SJCRH30 (cell line): ENCODE results near the gene CCDC73. TPM values are rescaled to one million over a fixed set of nuclear protein-coding genes. Genes with fewer than 3 reads are reported as not detected.

ENCODE experiments used
- DNase-seq, 2 experiments: peaks; one replicate each; pipeline ENCODE4 v3.0.0-alpha.2; 2015 to 2020
- H3K27ac ChIP-seq: fragments of 250-450 bp; sonication (Bioruptor Pico); 2 replicates; pipeline ENCODE4 v1.5.1; 2020; ENCODE audit warnings: mild to moderate bottlenecking, moderate library complexity
- H3K27me3 ChIP-seq: fragments of 250-450 bp; sonication (Bioruptor Pico); 2 replicates; pipeline ENCODE4 v1.5.1; 2020; ENCODE audit warnings: mild to moderate bottlenecking, moderate library complexity
- H3K36me3 ChIP-seq: fragments of 250-450 bp; sonication (Bioruptor Pico); 2 replicates; pipeline ENCODE4 v1.5.1; 2020; ENCODE audit warnings: mild to moderate bottlenecking, moderate library complexity
- H3K4me1 ChIP-seq: fragments of 250-450 bp; sonication (Bioruptor Pico); 2 replicates; pipeline ENCODE4 v1.5.1; 2020; ENCODE audit warnings: mild to moderate bottlenecking, moderate library complexity
- H3K4me3 ChIP-seq: fragments of 250-450 bp; sonication (Bioruptor Pico); 2 replicates; pipeline ENCODE4 v1.5.1; 2020; ENCODE audit warnings: mild to moderate bottlenecking, moderate library complexity
- H3K9me3 ChIP-seq: fragments of 250-450 bp; sonication (Bioruptor Pico); replicated peaks from 2 replicates; pipeline ENCODE4 v1.5.1; 2020; ENCODE audit warnings: mild to moderate bottlenecking, moderate library complexity
- total RNA-seq: library from RNA; depleted of rRNA; stranded (reverse); fragments of >200 nt; shearing (Covaris generic); gene quantifications from 2 replicates; pipeline ENCODE4 v1.2.3, GENCODE V29; 2014; rRNA removed

Gene CCDC73
- total RNA-seq, 1 experiment from 2014 or later, result 0.02 TPM

DNA sequence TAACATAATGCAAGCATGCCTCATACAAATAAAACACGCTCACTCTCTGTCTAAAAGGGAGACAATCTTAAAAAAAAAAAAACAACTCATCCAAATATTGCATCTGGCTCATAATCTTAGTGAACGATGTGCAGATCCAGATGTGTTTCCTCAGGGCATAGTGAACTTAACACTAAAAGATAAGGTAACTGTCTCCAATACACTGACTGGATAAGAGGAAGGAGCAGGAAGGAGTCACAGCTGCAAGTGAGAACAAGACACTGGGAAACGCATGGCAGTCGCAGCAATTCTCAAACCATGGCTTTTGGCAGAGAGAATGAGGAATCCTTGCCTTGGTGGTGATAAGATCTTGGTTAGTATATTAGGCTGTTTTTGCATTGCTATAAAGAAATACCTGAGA is 220.0 kb downstream of the CCDC73 start:
- Histone ChIP-seq H3K4me1 (no peaks in the 10 kb centered on the region), H3K27ac (no peak overlapping the region), H3K4me3 (no peak overlapping the region), H3K9me3 (no peaks in the 10 kb centered on the region), H3K36me3 (no peaks in the 10 kb centered on the region), H3K27me3 (no peaks in the 10 kb centered on the region; the same call in 1 of the 2 replicates)
- DNase-seq, result no peak

DNA sequence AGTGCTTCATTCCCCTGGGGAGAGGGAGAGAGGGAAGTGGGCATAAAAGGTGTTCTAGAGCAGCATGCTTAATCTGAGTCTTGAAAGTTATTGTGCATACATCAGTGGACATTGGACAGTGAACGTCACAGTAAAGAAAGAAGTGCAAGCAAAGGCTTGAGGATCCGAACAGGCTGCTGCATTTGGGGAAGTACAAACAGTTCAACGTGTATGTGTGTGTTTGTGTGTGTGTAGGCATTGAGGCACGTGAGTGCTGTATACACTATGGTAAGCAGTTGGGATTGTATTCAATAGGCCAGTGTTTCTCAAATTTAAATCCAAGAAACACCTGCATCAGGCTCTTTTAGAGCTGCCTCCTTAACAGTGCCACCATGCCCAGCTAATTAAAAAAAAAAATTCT is 221.2 kb downstream of the CCDC73 start:
- H3K4me3 ChIP-seq, result no peak overlapping the region
- no peaks in the 10 kb centered on the region for H3K4me1 ChIP-seq
- H3K36me3 ChIP-seq, result no peaks in the 10 kb centered on the region
- no peaks in the 10 kb centered on the region; the same call in 1 of the 2 replicates for H3K27me3 ChIP-seq
- DNase-seq, result no peak
- no peaks in the 10 kb centered on the region for H3K9me3 ChIP-seq
- no peak overlapping the region for H3K27ac ChIP-seq

DNA sequence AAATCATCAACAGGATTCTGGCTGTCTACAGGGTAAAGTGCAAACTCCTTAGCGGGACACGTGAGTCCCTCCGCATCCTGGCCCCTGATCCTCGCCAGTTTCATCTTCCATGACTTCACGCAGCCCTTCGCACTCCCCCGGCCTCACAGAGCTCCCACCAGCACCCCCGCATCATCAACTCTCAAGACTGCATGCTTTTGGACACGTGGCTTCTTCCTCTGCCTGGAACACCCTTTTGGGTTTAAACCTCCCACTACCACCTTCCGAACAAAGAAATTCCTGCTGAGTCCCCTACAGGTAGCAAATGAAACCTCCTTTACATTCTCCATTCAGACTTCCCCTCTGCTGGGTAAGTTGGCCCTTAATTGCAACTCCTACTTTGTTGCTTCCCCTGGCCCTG is 223.4 kb downstream of the CCDC73 start:
- H3K27ac ChIP-seq, result no peak overlapping the region
- no peak for DNase-seq
- H3K27me3 ChIP-seq, result no peaks in the 10 kb centered on the region
- no peaks in the 10 kb centered on the region for H3K4me1 ChIP-seq
- no peaks in the 10 kb centered on the region for H3K9me3 ChIP-seq
- no peaks in the 10 kb centered on the region for H3K36me3 ChIP-seq
- no peak overlapping the region for H3K4me3 ChIP-seq

DNA sequence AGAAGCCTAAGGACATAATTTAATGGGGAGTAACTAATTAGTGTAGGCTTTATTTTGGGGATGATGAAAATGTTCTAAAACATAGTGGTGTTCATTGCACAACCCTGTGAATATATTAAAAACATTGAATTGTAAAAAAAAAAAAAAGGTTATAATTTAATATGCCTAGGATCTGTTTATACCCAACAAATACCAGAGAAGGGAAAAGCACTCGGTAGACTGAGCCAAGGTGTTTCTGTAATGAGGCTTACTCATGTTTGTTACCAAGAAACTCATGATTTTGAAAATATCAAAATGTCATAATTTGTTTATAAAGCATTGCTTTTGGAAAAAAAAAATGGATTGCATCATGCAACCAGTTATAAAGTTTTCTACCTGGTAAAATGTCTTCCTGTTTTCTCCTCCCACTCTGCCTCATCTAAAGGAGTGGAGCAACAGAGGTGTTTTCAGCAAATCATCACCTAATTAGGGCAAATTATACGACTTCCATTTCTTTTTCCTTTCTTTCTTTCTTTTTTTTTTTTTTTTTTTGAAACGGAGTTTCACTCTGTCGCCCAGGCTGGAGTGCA is 225.1 kb downstream of the CCDC73 start:
- Histone ChIP-seq H3K4me3 (no peak overlapping the region), H3K4me1 (no peaks in the 10 kb centered on the region), H3K9me3 (no peaks in the 10 kb centered on the region), H3K36me3 (no peaks in the 10 kb centered on the region), H3K27ac (no peak overlapping the region), H3K27me3 (no peaks in the 10 kb centered on the region)
- DNase-seq, result no peak

DNA sequence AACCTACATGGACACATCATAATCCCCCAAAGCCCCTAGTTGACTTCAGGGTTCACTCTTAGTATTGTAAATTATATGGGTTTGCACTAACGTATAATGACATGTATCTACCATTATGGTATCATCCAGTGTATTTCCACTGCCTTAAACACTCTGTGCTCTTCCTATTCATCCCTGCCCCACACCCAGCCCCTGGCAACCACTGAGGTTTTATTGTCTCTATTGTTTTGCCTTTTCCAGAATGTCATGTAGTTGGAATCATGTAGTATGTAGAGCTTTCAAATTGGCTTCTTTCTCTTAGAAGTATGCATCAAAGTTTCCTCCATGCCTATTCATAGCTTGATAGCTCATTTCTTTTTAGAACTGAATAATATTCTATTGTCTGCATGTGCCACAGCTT is 227.3 kb downstream of the CCDC73 start:
- H3K36me3 ChIP-seq, result no peaks in the 10 kb centered on the region
- no peak for DNase-seq
- H3K4me3 ChIP-seq, result no peak overlapping the region
- no peaks in the 10 kb centered on the region for H3K27me3 ChIP-seq
- no peak overlapping the region for H3K27ac ChIP-seq
- no peaks in the 10 kb centered on the region for H3K9me3 ChIP-seq
- no peaks in the 10 kb centered on the region for H3K4me1 ChIP-seq

DNA sequence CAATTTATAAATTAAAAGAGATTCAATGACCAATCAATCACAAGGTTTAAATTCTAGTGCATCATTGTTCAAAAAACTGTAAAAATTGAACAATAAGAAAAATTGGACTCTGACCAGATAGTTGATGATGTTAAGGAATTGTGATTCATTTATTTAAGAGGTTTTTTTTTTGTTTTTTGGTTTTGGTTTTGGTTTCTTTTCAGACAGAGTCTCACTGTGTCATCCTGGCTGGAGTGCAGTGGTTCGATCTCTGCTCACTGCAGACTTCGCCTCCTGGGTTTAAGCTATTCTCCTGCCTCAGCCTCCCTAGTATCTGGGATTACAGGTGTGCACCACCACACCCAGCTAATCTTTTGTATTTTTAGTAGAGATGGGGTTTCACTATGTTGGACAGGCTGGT is 227.9 kb downstream of the CCDC73 start:
- Histone ChIP-seq H3K36me3 (no peaks in the 10 kb centered on the region), H3K9me3 (no peaks in the 10 kb centered on the region), H3K4me1 (no peaks in the 10 kb centered on the region), H3K4me3 (no peak overlapping the region), H3K27me3 (no peaks in the 10 kb centered on the region), H3K27ac (no peak overlapping the region)
- no peak for DNase-seq

DNA sequence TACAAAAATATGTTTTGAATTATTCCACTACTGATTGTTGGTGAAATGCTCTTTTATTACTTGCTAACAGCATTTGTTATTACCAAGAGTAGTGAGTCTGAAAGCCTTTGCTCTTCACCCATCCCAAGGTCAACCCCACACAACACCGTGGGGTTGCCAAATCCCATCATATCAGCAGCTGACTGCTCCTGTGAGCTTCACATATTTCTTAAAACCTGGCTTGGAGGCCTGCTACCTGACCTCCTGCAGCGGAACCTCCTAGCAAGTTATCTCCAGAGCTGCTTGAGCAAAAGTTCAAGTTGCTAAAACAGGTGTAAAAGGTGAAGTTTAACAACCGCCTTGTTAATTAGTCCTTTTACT is 230.9 kb downstream of the CCDC73 start:
- no peak overlapping the region for H3K4me3 ChIP-seq
- H3K27ac ChIP-seq, result no peak overlapping the region
- DNase-seq, result no peak
- H3K36me3 ChIP-seq, result no peaks in the 10 kb centered on the region
- H3K4me1 ChIP-seq, result no peaks in the 10 kb centered on the region
- H3K9me3 ChIP-seq, result no peaks in the 10 kb centered on the region
- H3K27me3 ChIP-seq, result no peaks in the 10 kb centered on the region

DNA sequence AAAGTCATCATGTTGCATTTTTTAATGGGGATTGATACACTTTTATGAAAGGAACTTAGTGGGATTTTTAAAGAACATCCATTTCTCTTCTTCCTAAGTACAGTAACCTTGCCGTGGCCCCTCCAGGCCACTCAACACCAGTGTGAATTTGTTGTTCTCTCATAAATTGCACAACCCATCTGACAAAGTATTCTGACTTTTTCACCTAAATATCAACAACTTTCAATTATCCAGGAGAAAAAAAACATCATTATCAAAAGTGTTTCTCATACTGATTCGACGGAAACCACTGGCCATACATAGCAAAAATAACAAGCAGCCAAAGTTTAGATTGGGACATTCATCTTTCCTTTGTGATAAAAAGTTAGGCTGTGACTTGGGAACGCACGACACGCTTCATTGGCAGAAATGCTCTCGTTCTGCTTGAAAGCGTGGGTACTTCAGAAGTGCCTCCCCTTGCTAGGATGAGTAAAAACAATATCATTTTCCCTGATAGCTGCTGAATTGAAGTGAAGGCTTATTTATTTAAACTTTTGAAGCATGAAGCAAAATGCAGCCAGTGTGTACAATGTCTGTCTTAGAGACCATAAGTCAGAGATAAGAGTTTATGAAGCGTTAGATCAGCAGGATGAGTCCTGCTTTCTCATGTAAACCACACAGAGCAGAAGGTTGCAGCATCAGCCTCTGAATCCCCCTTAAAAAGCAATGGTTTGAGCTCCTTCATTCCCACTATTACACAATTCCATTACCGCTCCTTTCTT is 231.4 kb downstream of the CCDC73 start:
- Histone ChIP-seq H3K4me1 (no peaks in the 10 kb centered on the region), H3K9me3 (no peaks in the 10 kb centered on the region), H3K27me3 (no peaks in the 10 kb centered on the region), H3K36me3 (no peaks in the 10 kb centered on the region), H3K27ac (no peak overlapping the region), H3K4me3 (no peak overlapping the region)
- no peak for DNase-seq

DNA sequence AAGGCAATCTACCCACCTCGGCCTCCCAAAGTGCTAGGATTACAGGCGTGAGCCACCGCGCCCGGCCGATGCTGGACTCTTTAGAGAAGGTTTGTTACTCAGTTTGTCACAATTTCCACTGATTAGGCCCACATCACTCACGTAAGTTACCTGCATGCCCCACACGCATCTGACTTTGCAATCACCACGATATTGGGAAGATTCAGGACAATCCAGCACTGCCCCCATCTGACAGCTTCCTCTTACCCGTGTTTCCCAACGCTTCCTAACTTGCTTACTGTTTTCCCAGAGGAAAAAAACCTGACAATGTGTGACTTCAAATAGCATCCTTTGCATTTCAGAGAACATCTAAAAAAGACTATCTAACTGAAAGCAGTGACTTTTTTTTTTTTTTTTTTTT is 232.6 kb downstream of the CCDC73 start:
- Histone ChIP-seq H3K36me3 (no peaks in the 10 kb centered on the region), H3K27me3 (no peaks in the 10 kb centered on the region), H3K27ac (no peak overlapping the region), H3K4me3 (no peak overlapping the region), H3K9me3 (no peaks in the 10 kb centered on the region), H3K4me1 (no peaks in the 10 kb centered on the region)
- DNase-seq, result no peak

DNA sequence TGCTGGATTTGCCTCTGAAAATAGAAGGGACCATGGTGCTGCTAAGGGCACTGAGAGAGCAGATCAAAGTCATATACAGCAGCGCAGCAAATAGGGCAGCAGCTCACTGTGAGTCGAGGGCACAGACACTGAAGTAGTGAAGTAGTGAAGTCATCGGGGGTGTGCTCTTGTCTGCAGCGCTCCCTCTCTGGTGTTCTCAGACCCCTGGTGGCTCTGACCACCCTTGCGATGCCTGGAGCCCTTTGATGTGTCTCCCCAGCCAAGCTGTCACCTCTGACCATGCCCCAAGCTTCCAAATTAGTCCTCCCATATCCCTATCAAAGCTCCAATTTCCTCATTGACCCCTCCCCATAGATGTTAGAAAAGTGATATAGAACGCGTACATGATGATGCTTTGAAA is 238.6 kb downstream of the CCDC73 start:
- H3K9me3 ChIP-seq, result no peaks in the 10 kb centered on the region
- H3K4me1 ChIP-seq, result no peaks in the 10 kb centered on the region
- H3K27me3 ChIP-seq, result no peaks in the 10 kb centered on the region
- no peak overlapping the region for H3K27ac ChIP-seq
- DNase-seq, result no peak
- no peaks in the 10 kb centered on the region for H3K36me3 ChIP-seq
- H3K4me3 ChIP-seq, result no peak overlapping the region

DNA sequence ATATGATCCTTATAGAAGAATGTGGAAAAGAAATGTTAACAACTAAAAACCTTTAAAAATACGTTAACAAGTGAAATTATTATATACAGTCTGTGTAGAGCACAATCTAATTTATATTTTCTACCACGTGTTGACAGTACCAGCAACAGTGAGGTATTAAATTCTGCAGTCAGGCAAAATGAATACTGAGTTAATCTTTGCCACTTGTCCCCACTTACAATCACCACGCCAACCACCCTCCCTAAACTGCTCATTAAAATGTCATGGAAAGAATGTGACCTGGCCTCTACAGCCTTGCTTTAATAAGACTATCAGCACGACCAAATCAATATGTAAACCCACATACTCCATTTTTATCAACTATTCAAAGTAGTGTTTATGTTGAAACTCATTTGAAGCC is 239.4 kb downstream of the CCDC73 start:
- H3K9me3 ChIP-seq, result no peaks in the 10 kb centered on the region
- no peaks in the 10 kb centered on the region for H3K4me1 ChIP-seq
- DNase-seq, result no peak

More for the DNA sequence above, 239.4 kb downstream of the CCDC73 start:
- H3K27ac ChIP-seq, result no peak overlapping the region
- no peaks in the 10 kb centered on the region for H3K27me3 ChIP-seq
- no peaks in the 10 kb centered on the region for H3K36me3 ChIP-seq
- H3K4me3 ChIP-seq, result no peak overlapping the region

Other genes with a start within 250 kb of the CCDC73 start
- 659 and 662 TPM in 2 replicates for gene EIF3M, start 210.8 kb downstream of the CCDC73 start, total RNA-seq
- gene PRRG4, start 35.3 kb upstream of the CCDC73 start, total RNA-seq, result not detected in 2 replicates
- 47.3 and 51.9 TPM in 2 replicates for gene QSER1, start 98.1 kb upstream of the CCDC73 start, total RNA-seq
- gene DEPDC7, start 221.2 kb upstream of the CCDC73 start, total RNA-seq, result 18.3 and 21.8 TPM in 2 replicates
- gene TCP11L1, start 244.9 kb upstream of the CCDC73 start, total RNA-seq, result 19.2 and 22.7 TPM in 2 replicates